Nephron (organoid): ENCODE measurements around the gene S100A5.

ENCODE experiments used
- H3K27ac Mint-ChIP-seq, 3 experiments: 2 replicates each; pipeline ENCODE4 v1.8.0; 2020; ENCODE audit warnings: mixed read lengths in 3 of 3, mild to moderate bottlenecking in 2 of 3, moderate library complexity in 1 of 3
- H3K27me3 Mint-ChIP-seq: 2 replicates; pipeline ENCODE4 v1.8.0; 2021; ENCODE audit warnings: low read depth, mild to moderate bottlenecking, moderate library complexity, mixed read lengths
- H3K36me3 Mint-ChIP-seq: 2 replicates; pipeline ENCODE4 v1.8.0; 2020; ENCODE audit warnings: low read depth, mixed read lengths
- H3K4me1 Mint-ChIP-seq: 2 replicates; pipeline ENCODE4 v1.8.0; 2020; ENCODE audit warnings: mixed read lengths
- H3K4me3 Mint-ChIP-seq, 3 experiments: 2 replicates each; pipeline ENCODE4 v1.8.0; 2020; ENCODE audit warnings: mild to moderate bottlenecking in 3 of 3, mixed read lengths in 3 of 3, moderate library complexity in 2 of 3
- H3K9me3 Mint-ChIP-seq: 2 replicates; pipeline ENCODE4 v1.8.0; 2020; ENCODE audit warnings: mixed read lengths
- CTCF ChIP-seq, 3 experiments: fragments of 200-600 bp; sonication (generic); IDR thresholded peaks; one replicate each; pipeline ENCODE4 v1.5.0; 2021; ENCODE audit warnings: antibody characterized with exemption in 3 of 3; ENCODE audit not compliant: unreplicated experiment in 3 of 3

The S100A5 gene

GRCh38 chr1:153549741-153550397, 9.1 kb upstream of the S100A5 start:
- H3K9me3 Mint-ChIP-seq, result no peaks in the 10 kb centered on the region
- TF ChIP-seq CTCF (IDR thresholded peaks at IDR 0.05; ENCODE audit: unreplicated experiment in 3 of 3), result no peak
- peaks cover 69% of the 10 kb centered on the region for H3K4me1 Mint-ChIP-seq
- no peak overlapping the region for H3K4me3 Mint-ChIP-seq
- no peaks in the 10 kb centered on the region for H3K36me3 Mint-ChIP-seq
- peaks cover 7% of the 10 kb centered on the region for H3K27me3 Mint-ChIP-seq
- peak overlapping the region; percentile 59 to 99 (median 84) for H3K27ac Mint-ChIP-seq

- TF ChIP-seq CTCF (IDR thresholded peaks at IDR 0.05; ENCODE audit: unreplicated experiment in 3 of 3), result no peak
- H3K27me3 Mint-ChIP-seq, result peaks cover 7% of the 10 kb centered on the region
- no peak within 1 kb of the TSS for H3K4me3 Mint-ChIP-seq
- no peaks in the 10 kb centered on the region for H3K36me3 Mint-ChIP-seq
- no peaks in the 10 kb centered on the region for H3K9me3 Mint-ChIP-seq
- peak within 1 kb of the TSS; percentile 59 to 99 (median 98) for H3K27ac Mint-ChIP-seq
- H3K4me1 Mint-ChIP-seq, result peaks cover 70% of the 10 kb centered on the region
Measured at GRCh38 chr1:153548722-153549688, 8.3 kb upstream of the S100A5 start, which contains the start of gene S100A3. TSS of gene S100A3 (minus strand) at chr1:153549258. CDS start at chr1:153548485, 773 bp downstream.

- no peaks in the 10 kb centered on the region for H3K36me3 Mint-ChIP-seq
- no peak for TF ChIP-seq CTCF (IDR thresholded peaks at IDR 0.05; ENCODE audit: unreplicated experiment in 3 of 3)
- peaks cover 68% of the 10 kb centered on the region for H3K4me1 Mint-ChIP-seq
- H3K4me3 Mint-ChIP-seq, result no peak overlapping the region
- no peaks in the 10 kb centered on the region for H3K9me3 Mint-ChIP-seq
- peaks cover 7% of the 10 kb centered on the region for H3K27me3 Mint-ChIP-seq
- H3K27ac Mint-ChIP-seq, result peak overlapping the region; percentile 65 to 99 (median 98)
Measured at GRCh38 chr1:153547560-153548551, 7.1 kb upstream of the S100A5 start.

GRCh38 chr1:153546796-153547559, 6.2 kb upstream of the S100A5 start:
- Mint-ChIP-seq H3K4me1 (peaks cover 74% of the 10 kb centered on the region), H3K9me3 (no peaks in the 10 kb centered on the region), H3K4me3 (peak overlapping the region in 2 of 3 experiments; percentile 23 to 26), H3K27me3 (peaks cover 7% of the 10 kb centered on the region), H3K36me3 (no peaks in the 10 kb centered on the region), H3K27ac (peak overlapping the region; percentile 98 to 99 (median 98))
- no peak for TF ChIP-seq CTCF (IDR thresholded peaks at IDR 0.05; ENCODE audit: unreplicated experiment in 3 of 3)

GRCh38 chr1:153546371-153546770, 5.6 kb upstream of the S100A5 start:
- TF ChIP-seq CTCF (IDR thresholded peaks at IDR 0.05; ENCODE audit: unreplicated experiment in 3 of 3), result no peak
- H3K27ac Mint-ChIP-seq, result peak overlapping the region; percentile 98 to 99 (median 98)
- peaks cover 7% of the 10 kb centered on the region for H3K27me3 Mint-ChIP-seq
- H3K9me3 Mint-ChIP-seq, result no peaks in the 10 kb centered on the region
- no peaks in the 10 kb centered on the region for H3K36me3 Mint-ChIP-seq
- peaks cover 79% of the 10 kb centered on the region for H3K4me1 Mint-ChIP-seq
- H3K4me3 Mint-ChIP-seq, result peak overlapping the region in 2 of 3 experiments; percentile 23 to 26
